ENCODE results near the gene CHMP1A. TPM values are rescaled to one million over a fixed set of nuclear protein-coding genes. Genes with fewer than 3 reads are reported as not detected.
A peak's percentile ranks its signal among the peaks of the same experiment; 100 is the strongest.
"Not testable (repeated sequence)": the region's sequence is repeated elsewhere in the genome, so short reads cannot be mapped to it uniquely, and the experiment has no call there.

The CHMP1A gene
- 126 TPM for total RNA-seq

DNA sequence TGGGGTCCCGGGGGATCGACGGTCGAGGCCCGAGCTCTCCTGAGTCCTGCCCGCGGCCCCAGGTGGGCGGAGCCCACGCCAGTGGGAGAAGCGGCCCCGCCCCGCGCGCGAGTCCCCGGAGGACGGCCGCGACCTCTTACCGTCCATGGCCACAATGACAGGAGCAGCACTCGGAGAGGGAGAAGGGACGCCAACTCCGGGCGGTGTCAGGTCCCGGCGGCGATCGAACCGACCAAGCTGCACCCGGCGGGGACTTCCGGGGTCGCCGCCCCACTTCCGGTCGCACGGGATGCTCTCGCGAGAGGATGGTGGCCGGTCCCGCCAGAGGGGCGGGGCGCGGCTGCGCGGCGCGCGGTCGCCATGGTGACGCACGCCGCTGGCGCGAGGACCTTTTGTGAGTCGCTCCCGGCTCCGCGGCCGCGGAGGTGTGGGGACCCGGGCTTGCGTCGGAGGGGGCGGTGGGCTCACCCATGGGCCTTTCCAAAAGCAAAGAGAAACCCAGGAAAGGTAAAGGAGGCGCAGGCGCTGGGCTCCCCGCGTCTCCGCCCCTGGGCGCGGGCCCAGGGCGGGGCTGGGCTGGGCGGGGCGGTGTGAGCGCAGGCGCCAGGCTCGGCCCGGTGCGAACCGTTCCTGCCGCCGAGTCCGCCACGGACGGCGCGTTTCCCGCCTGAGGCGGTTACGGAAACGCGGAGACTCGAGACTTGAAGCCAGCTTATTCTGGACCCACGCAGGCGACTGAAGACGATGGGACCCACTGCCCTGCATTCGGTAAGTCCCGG lies at the start of gene CHMP1A, which contains the start of gene SPATA33:
Gene CHMP1A, minus strand, starts transcription at position 267 of the 779 bp plus-strand sequence. Its CDS starts 120 bp downstream, at position 147.
Gene SPATA33, plus strand, starts transcription at position 395 of the 779 bp plus-strand sequence. Its CDS starts 76 bp downstream, at position 471.
- peak; percentile 88 to 93 (median 89) for DNase-seq (ENCODE audit: low read depth in 2 of 3, low spot score in 2 of 3)

DNA sequence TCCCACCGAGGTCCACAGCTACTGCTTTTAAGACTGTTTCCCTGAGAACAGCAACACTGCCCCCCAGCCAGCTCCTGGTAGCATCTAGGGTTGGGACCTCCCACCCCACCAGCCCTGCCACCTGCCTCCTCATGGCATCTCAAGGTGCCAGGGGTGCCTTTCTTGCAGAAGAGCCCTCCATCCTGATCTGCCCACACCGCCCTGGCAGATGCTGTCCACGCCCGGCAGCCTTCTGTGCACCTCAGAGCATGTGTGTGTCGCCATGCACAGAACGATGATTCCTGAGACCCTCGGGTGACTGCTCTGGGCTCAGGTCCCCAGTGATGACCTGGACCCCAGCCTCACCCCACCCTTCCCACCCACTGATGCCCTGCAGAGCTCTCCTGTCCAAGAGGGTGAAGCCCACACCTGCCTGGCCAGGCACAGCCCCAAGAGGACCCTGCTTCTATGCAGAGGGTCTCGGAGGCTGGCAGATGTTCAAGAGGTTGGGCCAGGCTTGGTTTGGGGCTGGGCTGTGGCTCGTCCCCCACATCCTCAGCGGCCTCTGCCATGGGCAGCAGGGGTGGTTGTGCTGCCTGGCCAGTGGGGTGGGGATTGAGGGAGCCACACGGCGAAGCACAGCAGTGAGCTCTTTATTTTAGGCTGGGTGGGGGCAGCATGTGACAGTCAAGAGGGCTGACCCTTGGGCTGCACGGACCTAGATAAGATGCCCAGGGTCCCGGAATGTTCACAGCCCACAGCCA lies 49.2 kb upstream of the CHMP1A start:
- DNase-seq (ENCODE audit: low read depth in 2 of 3, low spot score in 2 of 3) = no peak

DNA sequence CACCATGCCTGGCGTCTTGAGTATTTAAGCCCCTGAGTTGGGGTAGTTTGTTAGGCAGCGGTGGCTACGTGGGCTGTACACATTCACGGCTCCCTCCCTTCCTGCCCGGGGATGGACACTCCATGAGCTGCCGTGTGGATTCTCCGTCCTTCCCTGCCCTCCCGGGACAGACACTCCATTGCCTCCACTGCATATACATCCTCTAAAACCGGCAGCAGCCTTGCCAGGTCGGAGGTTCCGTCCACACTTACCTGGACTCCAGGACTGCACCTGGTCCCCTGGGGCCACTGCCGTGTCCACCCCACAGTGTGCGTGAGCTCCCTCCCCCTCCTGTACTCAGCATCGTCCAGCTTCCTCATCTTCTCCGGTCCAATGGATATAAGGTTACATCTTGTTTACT lies 47.5 kb upstream of the CHMP1A start:
- no peak for DNase-seq (ENCODE audit: low read depth in 2 of 3, low spot score in 2 of 3)

DNA sequence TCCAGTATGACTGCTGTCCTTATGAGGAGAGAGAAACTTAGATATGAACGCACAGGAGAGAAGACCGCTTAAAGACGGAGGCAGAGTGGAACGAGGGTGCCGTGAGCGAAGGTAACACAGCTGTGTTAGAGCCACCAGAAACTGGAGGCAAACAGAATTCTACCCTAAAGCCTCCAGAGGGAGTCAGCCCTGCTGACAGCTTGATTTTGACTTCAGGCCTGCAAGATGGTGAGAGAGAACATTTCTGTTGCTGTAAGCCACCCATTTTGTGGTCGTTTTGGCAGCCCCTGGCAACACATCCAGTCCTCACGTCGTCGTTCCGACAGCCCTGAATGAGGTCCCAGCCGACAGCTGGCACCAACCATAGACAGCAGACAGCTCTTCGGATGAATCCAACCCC lies 46.8 kb upstream of the CHMP1A start:
- DNase-seq (ENCODE audit: low read depth in 2 of 3, low spot score in 2 of 3) = no peak

DNA sequence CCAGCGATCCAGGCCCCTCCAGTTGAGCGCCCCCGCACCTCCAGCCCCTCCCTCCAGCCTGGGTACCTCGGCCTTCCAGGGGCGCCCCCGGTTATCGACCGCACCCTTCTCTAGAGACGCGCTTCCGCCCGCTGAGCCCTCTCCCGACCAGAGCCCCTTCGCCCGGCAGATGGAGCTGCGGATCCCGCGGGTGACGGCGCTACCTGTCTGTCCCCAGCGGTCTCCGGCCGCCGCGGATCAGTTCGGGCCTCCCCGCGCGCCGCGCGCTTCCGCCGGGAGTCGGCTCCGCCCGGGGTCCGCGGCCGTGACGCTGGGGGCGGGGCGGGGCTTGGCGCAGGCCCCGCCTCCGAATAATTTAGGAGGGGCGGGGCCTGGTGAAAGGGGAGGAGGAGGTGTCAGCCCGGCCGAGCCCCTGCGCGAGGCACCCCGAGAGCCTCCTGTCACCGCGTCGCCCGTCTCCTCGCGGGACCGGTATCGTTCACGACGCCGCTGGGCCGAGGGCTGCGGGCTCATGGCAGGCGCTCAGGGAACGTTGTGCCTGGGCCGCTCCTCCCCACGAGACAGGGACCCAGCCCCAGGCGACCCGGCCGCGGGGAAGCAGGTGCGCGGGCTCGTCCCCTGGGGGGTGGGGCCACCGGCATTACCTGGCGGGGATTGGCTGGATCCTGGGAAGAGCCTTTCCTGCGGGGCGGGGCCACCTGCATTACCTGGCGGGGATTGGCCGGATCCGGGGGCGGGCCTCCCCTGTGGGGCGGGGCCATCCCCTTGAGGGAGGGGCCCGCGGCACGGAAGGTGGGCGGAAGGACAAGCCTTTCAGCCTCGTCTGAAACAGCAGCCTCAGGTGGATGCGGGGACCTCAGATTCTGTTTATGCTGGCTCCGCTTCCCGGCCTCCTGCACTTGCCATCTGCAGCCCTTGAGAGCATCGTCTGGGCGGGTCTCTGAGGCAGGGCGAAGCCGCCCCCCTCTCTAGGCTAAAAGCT lies 44.2 kb upstream of the CHMP1A start, which contains the start of gene SPATA2L:
Gene SPATA2L, minus strand, starts transcription at position 281 of the 982 bp plus-strand sequence. CDS start 473 bp downstream, outside the sequence.
- DNase-seq (ENCODE audit: low read depth in 2 of 3, low spot score in 2 of 3) = peak; percentile 95 to 97 (median 96)

DNA sequence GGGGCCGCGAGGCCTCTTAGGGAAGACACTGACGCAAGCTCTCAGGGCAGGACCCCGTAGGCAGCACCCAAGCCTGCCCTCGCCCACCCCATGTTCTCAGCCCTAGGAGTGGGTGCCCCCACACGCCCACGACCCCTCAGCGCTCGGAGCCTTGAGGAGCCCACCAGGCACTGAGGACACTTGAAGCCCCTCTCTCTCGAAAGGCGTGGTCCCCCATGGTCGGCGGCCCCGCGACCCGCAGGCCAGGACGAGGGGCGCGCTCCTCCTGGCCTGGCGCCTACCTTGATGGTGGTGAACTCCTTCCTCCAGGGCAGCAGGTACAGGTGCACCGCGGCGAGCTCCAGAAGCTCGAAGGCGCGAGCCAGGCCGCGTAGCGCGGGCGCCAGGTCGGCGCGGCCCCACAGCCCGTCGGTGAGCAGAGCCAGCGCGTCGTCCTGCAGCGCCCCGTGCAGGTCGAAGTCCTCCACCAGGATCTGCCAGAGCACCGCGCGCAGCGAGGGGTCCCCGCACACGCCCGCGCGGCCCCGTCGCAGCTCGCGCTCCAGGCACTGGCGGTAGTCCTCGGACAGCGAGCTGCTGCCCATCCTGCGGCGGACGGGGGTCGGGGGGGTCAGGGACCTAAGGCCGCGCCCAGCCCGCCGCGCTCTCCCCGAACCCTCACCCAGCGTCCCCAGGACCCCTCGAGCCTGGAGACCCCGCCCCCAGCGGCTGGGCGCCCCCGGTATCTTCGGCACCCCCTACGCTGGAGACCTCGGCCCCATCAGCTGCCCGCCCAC lies 43.3 kb upstream of the CHMP1A start:
- peak; percentile 54 to 69 (median 56) for DNase-seq (ENCODE audit: low read depth in 2 of 3, low spot score in 2 of 3)

DNA sequence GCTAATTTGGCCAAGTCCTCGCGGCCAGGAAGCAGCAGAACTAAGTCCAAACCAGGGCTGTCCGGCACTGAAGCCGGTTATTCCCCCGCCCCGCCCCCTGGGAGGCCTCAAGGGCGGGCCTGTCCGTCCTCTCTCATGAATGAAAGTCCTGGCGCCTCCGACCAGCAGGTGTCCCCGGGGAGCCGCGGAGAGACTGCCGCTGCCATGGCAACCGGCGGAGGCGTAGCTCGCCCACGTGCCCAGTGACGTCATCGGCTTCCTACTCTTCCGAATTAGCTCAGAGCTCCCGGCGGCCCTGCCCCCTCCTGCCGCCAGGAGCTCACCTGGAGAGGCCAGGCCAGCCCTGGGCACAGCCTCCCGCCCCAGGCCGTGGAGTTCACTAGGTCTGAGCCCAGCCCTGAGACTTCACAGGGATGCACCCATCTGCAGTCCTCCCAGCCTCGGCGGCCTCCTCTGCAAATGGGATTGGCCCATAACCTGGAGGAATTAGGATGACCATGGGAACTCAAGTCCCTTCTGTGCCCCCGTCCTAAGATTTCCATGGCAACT lies 42.7 kb upstream of the CHMP1A start:
- DNase-seq (ENCODE audit: low read depth in 2 of 3, low spot score in 2 of 3) = peak; percentile 91 to 97 (median 96)

DNA sequence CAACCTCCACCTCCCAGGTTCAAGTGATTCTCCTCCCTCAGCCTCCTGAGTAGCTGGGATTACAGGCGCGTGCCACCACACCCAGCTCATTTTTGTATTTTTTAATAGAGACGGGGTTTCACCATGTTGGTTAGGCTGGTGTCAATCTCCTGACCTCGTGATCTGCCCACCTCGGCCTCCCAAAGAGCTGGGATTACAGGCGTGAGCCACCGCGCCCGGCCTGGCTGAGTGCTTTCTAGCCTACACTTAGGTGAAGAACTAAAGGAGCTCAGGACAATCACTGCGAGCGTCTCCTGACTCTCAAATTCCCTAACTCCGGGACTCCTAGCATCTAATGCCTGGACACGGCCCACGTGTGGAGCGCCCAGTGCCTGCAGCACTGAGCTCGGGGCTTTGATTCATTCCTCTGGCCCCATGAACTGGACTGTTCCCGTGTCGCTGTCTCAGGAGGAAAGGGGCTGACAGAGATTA lies 42.2 kb upstream of the CHMP1A start:
- not testable (repeated sequence) for DNase-seq (ENCODE audit: low read depth in 2 of 3, low spot score in 2 of 3)

DNA sequence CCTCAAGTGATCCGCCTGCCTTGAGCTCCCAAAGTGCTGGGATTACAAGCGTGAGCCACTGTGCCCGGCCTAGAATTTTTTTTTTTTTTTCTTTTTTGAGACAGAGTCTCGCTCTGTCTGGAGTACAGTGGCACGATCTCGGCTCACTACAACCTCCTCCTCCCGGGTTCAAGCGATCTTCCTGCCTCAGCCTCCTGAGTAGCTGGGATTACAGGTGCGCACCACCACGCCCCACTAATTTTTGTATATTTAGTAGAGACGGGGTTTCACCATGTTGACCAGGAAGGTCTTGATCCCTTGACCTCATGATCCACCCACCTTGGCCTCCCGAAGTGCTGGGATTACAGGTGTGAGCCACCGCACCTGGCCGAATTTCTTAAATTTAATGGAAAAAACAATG lies 41.2 kb upstream of the CHMP1A start:
- not testable (repeated sequence) for DNase-seq (ENCODE audit: low read depth in 2 of 3, low spot score in 2 of 3)

DNA sequence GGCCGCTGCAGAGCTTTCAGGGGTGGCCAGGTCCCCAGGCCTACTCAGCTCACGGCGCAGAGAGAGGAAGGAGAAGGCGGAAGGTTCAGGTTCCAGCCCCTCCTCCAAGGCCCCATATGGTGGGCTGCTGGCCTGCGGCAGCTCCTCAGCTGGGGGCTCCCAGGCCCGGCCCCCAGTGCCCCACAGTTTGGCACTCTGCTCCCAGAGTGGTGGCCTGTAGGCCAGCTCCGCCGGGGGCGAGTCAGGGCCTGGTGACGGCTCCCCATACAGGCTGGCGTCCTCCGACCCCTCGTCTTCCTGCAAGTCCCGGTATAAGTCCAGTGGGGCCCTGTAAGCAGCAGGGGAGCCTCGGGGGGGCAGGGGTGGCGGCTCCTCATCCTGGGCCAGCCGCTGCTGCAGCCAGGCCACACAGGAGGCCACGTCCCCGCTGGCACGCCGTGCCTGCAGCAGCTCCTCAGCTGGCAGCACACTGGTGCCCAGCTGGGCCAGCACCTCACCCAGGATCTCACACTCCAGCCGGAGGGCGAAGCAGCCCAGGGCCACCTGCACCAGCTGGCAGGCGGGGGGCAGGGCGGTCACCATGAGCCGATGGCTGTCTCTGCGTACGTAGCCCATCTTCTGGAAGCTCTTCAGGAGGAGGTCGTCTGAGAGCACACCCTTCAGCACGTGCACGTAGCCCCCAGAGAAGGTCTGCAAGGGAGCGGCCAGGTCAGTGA lies 40.3 kb upstream of the CHMP1A start:
- DNase-seq (ENCODE audit: low read depth in 2 of 3, low spot score in 2 of 3) = no peak

DNA sequence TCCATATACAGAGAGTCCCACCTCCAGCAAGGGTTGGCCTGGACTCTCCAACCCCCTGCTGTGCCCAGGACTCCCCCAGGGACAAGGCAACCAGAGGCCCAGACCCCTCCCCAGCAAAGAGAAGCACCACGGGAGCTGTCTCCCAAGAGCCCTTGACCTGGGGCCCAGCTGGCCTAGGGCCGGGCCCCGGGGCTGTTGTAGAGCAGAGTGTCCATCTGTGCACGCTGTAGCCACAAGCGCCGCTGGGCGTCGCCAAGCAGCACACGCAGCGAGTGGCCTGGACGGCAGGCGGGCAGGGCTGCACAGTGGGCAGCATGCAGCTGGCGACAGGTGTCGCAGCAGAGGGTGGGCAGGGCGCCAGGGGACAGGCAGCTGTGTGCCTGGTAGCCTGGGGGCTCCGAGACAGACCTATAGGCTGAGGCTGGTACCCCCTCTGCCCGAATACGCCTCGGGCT lies 39.7 kb upstream of the CHMP1A start:
- no peak for DNase-seq (ENCODE audit: low read depth in 2 of 3, low spot score in 2 of 3)

DNA sequence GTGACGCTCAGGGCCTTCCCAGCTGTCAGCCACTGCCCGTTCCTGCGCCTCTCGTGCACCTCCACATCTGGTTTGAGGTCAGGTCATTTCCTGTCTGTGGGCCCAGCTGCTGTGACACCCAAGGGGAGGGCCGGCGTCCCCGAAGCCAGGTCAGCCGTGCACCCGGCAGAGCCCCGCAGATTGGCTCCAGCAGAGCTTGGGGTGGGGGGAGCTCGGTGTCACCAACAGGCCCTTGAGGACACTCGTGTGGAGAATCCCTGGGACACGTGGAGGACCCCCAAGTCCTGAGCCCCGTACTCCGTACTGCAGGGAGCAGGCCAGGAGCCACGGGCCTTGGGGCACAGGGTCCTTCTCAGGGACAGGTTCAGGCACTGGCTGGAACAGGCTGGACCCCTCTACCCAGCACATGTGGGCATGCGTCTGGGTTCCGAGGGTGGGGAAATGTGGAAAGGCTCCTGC lies 39.2 kb upstream of the CHMP1A start:
- DNase-seq (ENCODE audit: low read depth in 2 of 3, low spot score in 2 of 3) = peak in 1 of 3 donors; percentile 70

DNA sequence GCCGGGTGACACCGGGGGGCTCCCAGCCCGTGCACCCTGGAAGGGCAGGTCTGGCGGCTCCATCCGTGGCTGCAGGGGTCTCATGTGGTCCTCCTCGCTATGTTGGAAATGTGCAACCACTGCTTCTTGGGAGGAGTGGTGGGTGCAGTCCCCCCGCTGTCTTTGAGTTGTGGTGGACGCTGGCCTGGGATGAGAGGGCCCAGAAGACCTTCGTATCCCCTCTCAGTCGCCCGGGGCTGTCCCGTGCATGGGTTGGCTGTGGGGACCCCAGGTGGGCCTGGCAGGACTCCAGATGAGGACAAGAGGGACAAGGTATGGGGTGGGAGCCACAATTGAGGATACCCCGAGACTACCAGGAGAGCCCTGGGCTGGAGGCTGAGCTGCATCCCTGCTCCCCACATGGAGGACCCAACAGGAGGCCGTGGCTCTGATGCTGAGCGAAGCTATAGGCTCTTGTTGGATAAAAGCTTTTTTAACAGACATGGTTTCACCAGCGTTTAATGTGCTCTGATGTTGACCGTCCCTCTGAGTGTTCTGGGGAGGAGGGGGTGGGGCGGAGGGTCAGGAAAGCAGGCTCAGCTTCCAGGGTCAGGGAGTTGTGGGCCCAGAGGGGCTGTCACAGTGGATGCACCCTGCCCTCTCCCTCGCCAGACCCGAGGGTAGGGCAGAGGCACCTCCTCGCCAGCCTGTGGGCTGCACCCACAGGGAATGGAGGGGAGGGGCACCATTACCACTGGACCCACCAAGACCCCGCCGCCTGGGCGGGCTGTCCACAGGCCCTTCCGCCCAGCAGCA lies 38.6 kb upstream of the CHMP1A start:
- no peak for DNase-seq (ENCODE audit: low read depth in 2 of 3, low spot score in 2 of 3)

DNA sequence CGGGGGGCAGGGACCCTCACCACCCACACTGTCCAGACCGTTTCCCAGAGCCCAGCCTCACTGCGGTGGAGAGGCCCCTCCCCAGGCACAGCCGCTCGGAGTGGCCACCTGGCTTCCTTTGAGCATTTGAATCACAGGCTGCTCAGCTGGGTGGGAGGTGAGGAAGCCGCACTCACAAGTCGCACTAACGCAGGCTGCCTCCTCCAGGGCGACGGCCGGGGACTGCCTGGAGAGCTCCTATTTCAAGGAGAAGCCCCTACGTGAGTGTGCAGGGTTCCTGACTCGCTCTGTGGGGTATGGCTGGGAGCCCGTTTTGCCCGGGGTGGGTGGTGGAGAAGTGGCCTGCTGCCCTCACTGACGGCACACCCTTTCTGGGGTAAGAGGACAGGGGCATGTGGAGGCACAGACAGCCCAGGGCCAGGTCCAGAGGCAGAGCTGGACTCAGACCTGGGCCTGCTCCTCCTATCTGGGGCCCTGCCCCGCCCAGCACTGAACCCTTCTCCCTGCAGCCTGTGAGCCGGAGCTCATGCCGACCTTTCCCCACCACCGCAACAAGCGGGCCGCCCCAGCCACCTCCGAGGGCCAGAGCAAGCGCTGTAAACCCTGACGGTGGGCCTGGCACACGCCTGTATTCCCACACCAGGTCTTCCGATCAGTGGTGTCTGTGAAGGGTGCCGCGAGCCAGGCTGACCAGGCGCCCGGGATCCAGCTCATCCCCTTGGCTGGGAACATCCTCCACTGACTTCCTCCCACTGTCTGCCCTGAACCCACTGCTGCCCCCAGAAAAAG lies 37.8 kb upstream of the CHMP1A start:
- DNase-seq (ENCODE audit: low read depth in 2 of 3, low spot score in 2 of 3) = no peak

DNA sequence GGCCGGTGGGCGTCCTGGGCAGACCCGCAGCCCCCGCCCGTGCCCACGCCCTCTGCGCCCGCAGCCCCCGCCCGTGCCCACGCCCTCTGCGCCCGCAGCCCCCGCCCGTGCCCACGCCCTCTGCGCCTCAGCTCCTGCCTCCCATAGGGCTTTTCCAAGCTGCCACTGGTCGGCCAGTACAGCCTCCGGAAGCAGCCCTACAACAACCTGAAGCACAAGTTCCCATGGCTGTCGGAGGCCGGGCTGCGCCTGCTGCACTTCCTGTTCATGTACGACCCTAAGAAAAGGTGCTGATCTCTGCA lies 37.2 kb upstream of the CHMP1A start:
- not testable (repeated sequence) for DNase-seq (ENCODE audit: low read depth in 2 of 3, low spot score in 2 of 3)

DNA sequence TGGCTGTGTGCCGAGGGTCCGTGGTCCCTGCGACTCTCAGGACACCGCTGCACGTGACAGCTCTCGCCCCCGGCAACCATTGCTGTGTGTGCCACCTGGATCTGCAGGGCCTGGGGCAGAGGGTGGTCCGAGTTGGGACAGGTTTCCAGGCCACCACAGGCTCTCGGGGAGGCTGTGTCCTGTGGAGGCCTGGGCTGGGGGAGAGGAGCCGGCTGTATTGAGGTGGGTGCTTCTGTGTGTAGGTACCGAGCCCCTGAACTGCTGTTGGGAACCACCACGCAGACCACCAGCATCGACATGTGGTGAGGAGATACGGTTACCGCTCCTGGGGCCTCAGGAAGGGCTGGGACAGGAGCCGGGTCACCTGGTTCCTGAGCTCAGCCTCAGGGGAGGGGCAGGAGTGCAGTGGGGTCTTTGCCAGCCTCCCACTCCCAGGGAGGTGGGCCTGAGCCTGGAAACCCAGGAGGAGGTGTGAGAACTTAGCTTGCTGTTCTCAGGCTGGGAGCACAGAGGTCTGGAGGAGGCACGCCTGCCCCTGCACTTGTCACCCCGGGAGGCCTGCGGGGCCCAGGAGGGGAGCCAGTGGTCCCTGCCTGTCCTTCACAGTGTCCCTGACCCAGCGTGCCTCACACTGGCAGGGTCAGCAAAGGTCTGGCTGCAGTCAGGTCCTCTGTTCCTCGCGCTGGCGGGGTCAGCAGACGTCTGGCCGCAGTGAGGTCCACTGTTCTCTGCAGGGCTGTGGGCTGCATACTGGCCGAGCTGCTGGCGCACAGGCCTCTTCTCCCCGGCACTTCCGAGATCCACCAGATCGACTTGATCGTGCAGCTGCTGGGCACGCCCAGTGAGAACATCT lies 36.6 kb upstream of the CHMP1A start:
- DNase-seq (ENCODE audit: low read depth in 2 of 3, low spot score in 2 of 3) = no peak
